A549 treated with CORT108297 at 1 μM for 4 hours (cell line): ENCODE data around the gene SLC5A6. TPM values are rescaled to one million over a fixed set of nuclear protein-coding genes. Genes with fewer than 3 reads are reported as not detected.

Experiments
- total RNA-seq: library from RNA; stranded (reverse); fragments of 200-300 nt; extraction: Qiagen RNA extraction; gene quantifications from 5 replicates; pipeline ENCODE4 v1.2.3, GENCODE V29; 2022

Gene SLC5A6
- total RNA-seq, result 68.6 to 73.0 TPM (median 71.5 TPM) in 5 replicates

DNA sequence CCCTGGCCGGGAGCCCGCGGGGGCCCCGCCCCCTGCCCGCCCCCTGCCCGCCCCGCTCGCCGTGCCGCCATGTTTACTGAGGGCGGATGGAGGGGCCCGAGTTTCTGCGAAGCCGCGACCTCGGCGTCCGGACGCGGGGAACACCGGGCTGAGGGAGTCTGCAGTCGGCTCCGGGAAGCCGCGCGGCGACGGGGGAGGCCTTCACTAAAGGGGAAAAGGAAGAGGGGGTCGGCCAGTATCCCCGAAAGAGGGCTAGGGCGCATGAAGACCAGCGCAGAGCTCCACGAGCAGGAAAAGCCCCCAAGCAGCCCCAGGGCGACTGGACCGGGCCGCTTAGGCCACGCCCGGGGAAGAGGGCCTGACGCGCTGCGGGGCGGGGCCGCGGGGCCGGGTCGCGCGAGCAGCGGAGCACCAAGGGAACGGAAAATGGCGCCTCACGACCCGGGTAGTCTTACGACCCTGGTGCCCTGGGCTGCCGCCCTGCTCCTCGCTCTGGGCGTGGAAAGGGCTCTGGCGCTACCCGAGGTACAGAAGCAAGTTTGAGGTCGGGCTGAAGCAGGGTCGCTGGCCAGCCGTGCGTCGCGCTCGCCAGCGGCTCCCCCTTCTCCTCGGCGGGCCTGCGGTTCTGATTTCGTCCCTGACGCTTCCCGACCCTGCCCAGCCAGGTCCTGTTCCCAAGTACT, at the start of gene SLC5A6, which contains the start of gene ATRAID:
SLC5A6 (minus strand) TSS at position 326 of the 683 bp plus-strand sequence. CDS start 4,618 bp downstream, outside the sequence.
ATRAID (plus strand) TSS at position 99 of the 683 bp plus-strand sequence; CDS start at position 427, 328 bp downstream.

GRCh38 chr2:27217173-27218121, 5.4 kb upstream of the SLC5A6 start, which contains the start of gene CAD:
CAD (plus strand) TSS chr2:27217369; CDS start chr2:27217552, 183 bp downstream.

Other genes starting within 250 kb of the SLC5A6 start
- 12.2 to 14.0 TPM (median 12.7 TPM) in 5 replicates for gene MAPRE3, start 241.6 kb downstream of the SLC5A6 start, total RNA-seq
- 54.2 to 72.9 TPM (median 69.3 TPM) in 5 replicates for gene TMEM214, start 179.3 kb downstream of the SLC5A6 start, total RNA-seq
- 30.0 to 34.0 TPM (median 32.4 TPM) in 5 replicates for gene AGBL5, start 160.6 kb downstream of the SLC5A6 start, total RNA-seq
- gene OST4, start 140.6 kb downstream of the SLC5A6 start, total RNA-seq, result 543 to 595 TPM (median 559 TPM) in 5 replicates
- gene EMILIN1, start 133.7 kb downstream of the SLC5A6 start, total RNA-seq, result 0.37 to 0.50 TPM (median 0.47 TPM) in 5 replicates
- 7.5 to 11.0 TPM (median 9.5 TPM) in 5 replicates for gene KHK, start 125.5 kb downstream of the SLC5A6 start, total RNA-seq
- gene CGREF1, start 93.1 kb downstream of the SLC5A6 start, total RNA-seq, result 7.2 to 8.5 TPM (median 7.7 TPM) in 5 replicates
- 1.2 to 1.8 TPM (median 1.3 TPM) in 5 replicates for gene ABHD1, start 88.5 kb downstream of the SLC5A6 start, total RNA-seq
- 52.9 to 69.5 TPM (median 65.0 TPM) in 5 replicates for gene PREB, start 77.6 kb downstream of the SLC5A6 start, total RNA-seq
- gene PRR30, start 72.9 kb downstream of the SLC5A6 start, total RNA-seq, result not detected in 5 replicates
- gene TCF23, start 63.3 kb downstream of the SLC5A6 start, total RNA-seq, result not detected in 5 replicates
- 208 to 219 TPM (median 213 TPM) in 5 replicates for gene ATRAID, start 227 bp downstream of the SLC5A6 start, total RNA-seq
- gene CAD, start 5.1 kb upstream of the SLC5A6 start, total RNA-seq, result 58.1 to 68.9 TPM (median 65.2 TPM) in 5 replicates
- gene SLC30A3, start 50.8 kb upstream of the SLC5A6 start, total RNA-seq, result 2.4 to 4.1 TPM (median 3.9 TPM) in 5 replicates
- gene DNAJC5G, start 63.2 kb upstream of the SLC5A6 start, total RNA-seq, result not detected in 5 replicates
- gene TRIM54, start 70.2 kb upstream of the SLC5A6 start, total RNA-seq, result 0.45 to 0.71 TPM (median 0.61 TPM) in 5 replicates
- gene UCN, start 96.2 kb upstream of the SLC5A6 start, total RNA-seq, result 0.48 to 2.5 TPM (median 1.6 TPM) in 5 replicates
- gene MPV17, start 110.8 kb upstream of the SLC5A6 start, total RNA-seq, result 78.0 to 104 TPM (median 89.6 TPM) in 5 replicates
- gene GTF3C2, start 144.5 kb upstream of the SLC5A6 start, total RNA-seq, result 58.8 to 66.8 TPM (median 60.2 TPM) in 5 replicates
- 58.7 to 63.2 TPM (median 61.4 TPM) in 5 replicates for gene EIF2B4, start 158.1 kb upstream of the SLC5A6 start, total RNA-seq
- 132 to 155 TPM (median 147 TPM) in 5 replicates for gene SNX17, start 158.3 kb upstream of the SLC5A6 start, total RNA-seq
- gene ZNF513, start 168.5 kb upstream of the SLC5A6 start, total RNA-seq, result 11.0 to 15.5 TPM (median 14.5 TPM) in 5 replicates
- gene PPM1G, start 197.3 kb upstream of the SLC5A6 start, total RNA-seq, result 161 to 174 TPM (median 170 TPM) in 5 replicates
- 127 to 140 TPM (median 138 TPM) in 5 replicates for gene NRBP1, start 216.4 kb upstream of the SLC5A6 start, total RNA-seq
- gene KRTCAP3, start 230.1 kb upstream of the SLC5A6 start, total RNA-seq, result 0.17 to 0.76 TPM (median 0.62 TPM) in 5 replicates